Measurements from ENCODE around the gene HEBP1.

The HEBP1 gene

DNA sequence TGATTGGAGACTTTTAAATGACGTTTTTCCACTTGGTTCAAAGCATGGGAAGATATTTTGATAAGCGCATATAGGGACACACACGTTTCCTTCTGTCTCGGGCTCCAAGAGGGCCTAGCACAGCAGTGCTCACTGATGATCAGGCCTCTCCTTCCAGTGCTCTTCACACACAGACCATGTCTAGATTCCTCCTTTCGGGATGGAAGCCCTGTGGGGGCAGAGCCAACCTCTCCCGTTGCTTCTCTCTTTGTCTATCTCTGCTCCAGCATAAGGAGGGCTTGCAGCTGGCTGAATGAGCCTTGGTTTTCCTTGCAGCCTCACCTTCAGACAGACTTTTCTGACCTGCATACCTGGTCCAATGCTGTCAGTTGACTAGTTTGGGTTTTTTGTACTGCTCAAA lies 70.4 kb downstream of the HEBP1 start:
- POLR2A ChIA-PET (ENCODE audit: low non-redundant PET): no interaction called here

GRCh38 chr12:12927211-12928079 lies 72.6 kb downstream of the HEBP1 start:
- CTCF ChIA-PET: no interaction called here
- peak overlapping the region; percentile 59 for H3K27ac ChIP-seq

More for the DNA sequence above, 70.4 kb downstream of the HEBP1 start:
- CTCF ChIA-PET: no interaction called here
- TF ChIP-seq, protein P1, sequence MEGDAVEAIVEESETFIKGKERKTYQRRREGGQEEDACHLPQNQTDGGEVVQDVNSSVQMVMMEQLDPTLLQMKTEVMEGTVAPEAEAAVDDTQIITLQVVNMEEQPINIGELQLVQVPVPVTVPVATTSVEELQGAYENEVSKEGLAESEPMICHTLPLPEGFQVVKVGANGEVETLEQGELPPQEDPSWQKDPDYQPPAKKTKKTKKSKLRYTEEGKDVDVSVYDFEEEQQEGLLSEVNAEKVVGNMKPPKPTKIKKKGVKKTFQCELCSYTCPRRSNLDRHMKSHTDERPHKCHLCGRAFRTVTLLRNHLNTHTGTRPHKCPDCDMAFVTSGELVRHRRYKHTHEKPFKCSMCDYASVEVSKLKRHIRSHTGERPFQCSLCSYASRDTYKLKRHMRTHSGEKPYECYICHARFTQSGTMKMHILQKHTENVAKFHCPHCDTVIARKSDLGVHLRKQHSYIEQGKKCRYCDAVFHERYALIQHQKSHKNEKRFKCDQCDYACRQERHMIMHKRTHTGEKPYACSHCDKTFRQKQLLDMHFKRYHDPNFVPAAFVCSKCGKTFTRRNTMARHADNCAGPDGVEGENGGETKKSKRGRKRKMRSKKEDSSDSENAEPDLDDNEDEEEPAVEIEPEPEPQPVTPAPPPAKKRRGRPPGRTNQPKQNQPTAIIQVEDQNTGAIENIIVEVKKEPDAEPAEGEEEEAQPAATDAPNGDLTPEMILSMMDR (conservative IDR thresholded peaks at IDR 0.05; ENCODE audit: low read depth): no peak
- H3K27ac ChIP-seq: no peak overlapping the region
- DNase-seq (ENCODE audit: low spot score): no peak

GRCh38 chr12:12926571-12927071 lies 73.4 kb downstream of the HEBP1 start:
- TF ChIP-seq, protein P1 (conservative IDR thresholded peaks at IDR 0.05; ENCODE audit: low read depth): no peak
- ChIA-PET POLR2A (ENCODE audit: low non-redundant PET) (no interaction called here), CTCF (interaction anchor here (0.7 kb wide), 1 partner anchor 285 kb away, joined by 3 read pairs; no protein-coding TSS in a partner anchor)
- no peak for DNase-seq (ENCODE audit: low spot score)
- peak overlapping the region; percentile 59 for H3K27ac ChIP-seq

More at GRCh38 chr12:12927211-12928079, 72.6 kb downstream of the HEBP1 start:
- TF ChIP-seq, protein P1 (conservative IDR thresholded peaks at IDR 0.05; ENCODE audit: low read depth): no peak
- POLR2A ChIA-PET (ENCODE audit: low non-redundant PET): no interaction called here
- peak; percentile 95 for DNase-seq (ENCODE audit: low spot score)

DNA sequence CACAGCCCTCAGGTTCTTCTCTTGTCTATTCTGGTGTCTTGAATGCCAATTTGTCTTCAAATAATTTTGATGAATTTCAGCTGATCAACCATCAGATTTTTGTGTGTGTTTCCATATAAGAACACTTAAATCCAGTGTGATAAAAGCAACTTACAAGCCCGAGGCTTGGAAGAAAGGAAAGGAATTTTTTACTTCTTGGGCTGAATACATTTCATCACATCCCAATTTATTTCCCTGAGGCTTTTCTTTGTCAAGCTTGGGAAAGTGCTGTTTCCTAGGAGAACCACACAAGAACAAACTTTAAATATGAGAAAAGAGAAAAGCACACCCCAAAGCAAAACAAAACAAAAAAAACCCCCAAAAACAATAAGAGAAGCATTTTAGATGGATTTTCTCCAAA lies 74.7 kb downstream of the HEBP1 start:
- ChIA-PET POLR2A (ENCODE audit: low non-redundant PET) (no interaction called here), CTCF (interaction anchor here (0.6 kb wide), 1 partner anchor 287 kb away, joined by 4 read pairs; no protein-coding TSS in a partner anchor)
- DNase-seq (ENCODE audit: low spot score): no peak
- H3K27ac ChIP-seq: no peak overlapping the region
- TF ChIP-seq, protein P1 (conservative IDR thresholded peaks at IDR 0.05; ENCODE audit: low read depth): no peak

Measured in RWPE1 (cell line).